Liver (tissue), 9 donors: Measurements from ENCODE around the gene KDM2B. TPM values are rescaled to one million over a fixed set of nuclear protein-coding genes. Genes with fewer than 3 reads are reported as not detected.

Experiments
- DNase-seq: peaks from one replicate; pipeline ENCODE4 v3.0.0-alpha.2; 2017; ENCODE audit warnings: low spot score
- H3K27ac ChIP-seq, 2 donors: one replicate each; pipeline ENCODE4 v1.7.0; 2013; ENCODE audit warnings: inconsistent platforms in 2 of 2, low read length in 2 of 2, control low read depth in 1 of 2, low read depth in 1 of 2, mild to moderate bottlenecking in 1 of 2
- H3K27me3 ChIP-seq, 4 donors: one replicate each; pipeline versions ENCODE4 v1.6.1 to v1.7.0; 2013; ENCODE audit warnings: low read length in 3 of 4, inconsistent platforms in 1 of 4, mild to moderate bottlenecking in 1 of 4, moderate library complexity in 1 of 4; ENCODE audit not compliant: control insufficient read depth in 4 of 4, insufficient read depth in 4 of 4
- H3K36me3 ChIP-seq, 4 donors: one replicate each; pipeline versions ENCODE4 v1.6.1 to v1.7.0; 2013; ENCODE audit warnings: low read length in 3 of 4, mild to moderate bottlenecking in 3 of 4, low read depth in 1 of 4, moderate library complexity in 1 of 4; ENCODE audit not compliant: control insufficient read depth in 4 of 4, insufficient read depth in 3 of 4
- H3K4me1 ChIP-seq, 4 donors: one replicate each; pipeline versions ENCODE4 v1.6.1 to v1.7.0; 2013; ENCODE audit warnings: low read length in 3 of 4, mild to moderate bottlenecking in 3 of 4, moderate library complexity in 1 of 4; ENCODE audit not compliant: control insufficient read depth in 4 of 4, insufficient read depth in 4 of 4
- H3K4me3 ChIP-seq, 3 donors: one replicate each; pipeline versions ENCODE4 v1.6.1 to v1.7.0; 2013; ENCODE audit warnings: low read length in 3 of 3, control low read depth in 1 of 3, low read depth in 1 of 3, mild to moderate bottlenecking in 1 of 3
- H3K9ac ChIP-seq, 2 donors: one replicate each; pipeline ENCODE4 v1.7.0; 2013; ENCODE audit warnings: low read length in 2 of 2, mild to moderate bottlenecking in 2 of 2, moderate library complexity in 2 of 2, control low read depth in 1 of 2, low read depth in 1 of 2
- H3K9me3 ChIP-seq, 4 donors: one replicate each; pipeline versions ENCODE4 v1.6.1 to v1.7.0; 2013; ENCODE audit warnings: low read length in 3 of 4; ENCODE audit not compliant: control insufficient read depth in 4 of 4
- EGR1 ChIP-seq, 2 donors: IDR thresholded peaks; 2 replicates each; pipeline ENCODE4 v1.6.1; 2016 to 2018; ENCODE audit warnings: antibody characterized with exemption in 2 of 2, low read depth in 2 of 2
- GABPA ChIP-seq, 2 donors: IDR thresholded peaks in 1 of 2; conservative IDR thresholded peaks in 1 of 2; 2 replicates each; pipeline ENCODE4 v1.6.1; 2016; ENCODE audit warnings: antibody characterized with exemption in 2 of 2, mild to moderate bottlenecking in 1 of 2, moderate library complexity in 1 of 2
- HNF4A ChIP-seq, 2 donors: conservative IDR thresholded peaks; 2 replicates each; pipeline ENCODE4 v1.6.1; 2016; ENCODE audit warnings: antibody characterized with exemption in 2 of 2, mild to moderate bottlenecking in 2 of 2
- HNF4G ChIP-seq: IDR thresholded peaks from 2 replicates; pipeline ENCODE4 v1.6.1; 2016; ENCODE audit warnings: antibody characterized with exemption
- JUND ChIP-seq, 2 donors: IDR thresholded peaks; 2 replicates each; pipeline ENCODE4 v1.6.1; 2016; ENCODE audit warnings: antibody characterized with exemption in 2 of 2
- RAD21 ChIP-seq, 2 donors: IDR thresholded peaks; 2 replicates each; pipeline ENCODE4 v1.6.1; 2016; ENCODE audit warnings: antibody characterized with exemption in 2 of 2, mild to moderate bottlenecking in 2 of 2
- RXRA ChIP-seq, 2 donors: IDR thresholded peaks; 2 replicates each; pipeline ENCODE4 v1.6.1; 2017 to 2018; ENCODE audit warnings: antibody characterized with exemption in 2 of 2, mild to moderate bottlenecking in 1 of 2
- SP1 ChIP-seq: IDR thresholded peaks from 2 replicates; pipeline ENCODE4 v1.6.1; 2018; ENCODE audit warnings: antibody characterized with exemption, mild to moderate bottlenecking
- TAF1 ChIP-seq: conservative IDR thresholded peaks from 2 replicates; pipeline ENCODE4 v1.6.1; 2016; ENCODE audit warnings: antibody characterized with exemption, mild to moderate bottlenecking
- ZBTB33 ChIP-seq: IDR thresholded peaks from 2 replicates; pipeline ENCODE4 v1.6.1; 2016; ENCODE audit warnings: antibody characterized with exemption
- WGBS: extraction: QIAGEN DNeasy Blood & Tissue Kit; methylation state at CpG from one replicate; pipeline ENCODE4 v1.1.7; 2013; 5-methylcytosine and 5-hydroxymethylcytosine counted together
- polyA plus RNA-seq, 2 donors: library from polyadenylated mRNA; stranded (reverse) in 1 of 2; unstranded in 1 of 2; fragments of 200-250 nt in 1 of 2; fragments of >200 nt in 1 of 2; fragmentation: Nextera tagmentation in 1 of 2; extraction: Ambion mirVana in 1 of 2; gene quantifications; one replicate each; pipeline versions ENCODE4 v1.2.1 to v1.2.3, GENCODE V29; 2013 to 2015
- total RNA-seq, 2 donors: library from RNA; depleted of rRNA; stranded (reverse); fragments of >200 nt; gene quantifications; one replicate each; pipeline ENCODE4 v1.2.3, GENCODE V29; 2014
- donor health status: healthy.
- donor health status: healthy.
- donor health status: healthy.
- donor health status: healthy.
- donor health status: healthy.

KDM2B gene
- total and polyA plus RNA-seq, 4 donors = 7.0 to 34.2 (median 10.6) TPM

GRCh38 chr12:121530600-121531355, 50.0 kb downstream of the KDM2B start:
- Histone ChIP-seq H3K4me1 (peaks cover 6 to 36% (median 18%) of the 10 kb centered on the region in 4 donors), H3K9me3 (no peaks in the 10 kb centered on the region), H3K4me3 (no peak overlapping the region), H3K9ac (no peak overlapping the region), H3K36me3 (peaks cover 0 to 12% (median 10%) of the 10 kb centered on the region in 4 donors), H3K27me3 (no peaks in the 10 kb centered on the region), H3K27ac (no peak overlapping the region)
- 80% methylated on average over 6 of the region's 6 CpGs for WGBS
- no peak for DNase-seq
- TF ChIP-seq JUND (IDR thresholded peaks at IDR 0.05) (no peak), GABPA (IDR thresholded peaks at IDR 0.05 in 1 of 2, conservative IDR thresholded peaks at IDR 0.05 in 1 of 2) (no peak)

- no peak for DNase-seq
- Histone ChIP-seq H3K27ac (no peak overlapping the region), H3K9me3 (no peaks in the 10 kb centered on the region), H3K9ac (no peak overlapping the region), H3K36me3 (peaks cover 1 to 16% (median 13%) of the 10 kb centered on the region in 4 donors), H3K27me3 (no peaks in the 10 kb centered on the region), H3K4me3 (no peak overlapping the region), H3K4me1 (peaks cover 3 to 22% (median 12%) of the 10 kb centered on the region in 4 donors)
- 81% methylated on average over 7 of the region's 7 CpGs for WGBS
- TF ChIP-seq HNF4G (peak; percentile 51), SP1 (no peak), HNF4A (conservative IDR thresholded peaks at IDR 0.05) (peak; percentile 73 to 85), EGR1 (IDR thresholded peaks at IDR 0.05; ENCODE audit: low read depth in 2 of 2) (no peak), RXRA (IDR thresholded peaks at IDR 0.05) (peak; percentile 60 to 67), RAD21 (IDR thresholded peaks at IDR 0.05) (no peak)
These were observed 51.6 kb downstream of the KDM2B start for GRCh38 chr12:121529184-121529583.

GRCh38 chr12:121525411-121525810, 55.4 kb downstream of the KDM2B start:
- TF ChIP-seq GABPA (IDR thresholded peaks at IDR 0.05 in 1 of 2, conservative IDR thresholded peaks at IDR 0.05 in 1 of 2) = no peak
- TF ChIP-seq ZBTB33 = no peak
- no peak for TF ChIP-seq TAF1
- no peak for TF ChIP-seq HNF4A (conservative IDR thresholded peaks at IDR 0.05)
- 96% methylated on average over 8 of the region's 8 CpGs for WGBS
- Histone ChIP-seq H3K4me3 (no peak overlapping the region), H3K36me3 (peaks cover 1 to 5% (median 5%) of the 10 kb centered on the region in 4 donors), H3K27me3 (no peaks in the 10 kb centered on the region), H3K9ac (no peak overlapping the region), H3K4me1 (peaks cover 0 to 14% (median 7%) of the 10 kb centered on the region in 4 donors), H3K27ac (no peak overlapping the region), H3K9me3 (no peaks in the 10 kb centered on the region)
- no peak for DNase-seq
